ENCODE data around the gene PSMA6.
"Not testable (repeated sequence)": the region's sequence is repeated elsewhere in the genome, so short reads cannot be mapped to it uniquely, and the experiment has no call there.

DNA sequence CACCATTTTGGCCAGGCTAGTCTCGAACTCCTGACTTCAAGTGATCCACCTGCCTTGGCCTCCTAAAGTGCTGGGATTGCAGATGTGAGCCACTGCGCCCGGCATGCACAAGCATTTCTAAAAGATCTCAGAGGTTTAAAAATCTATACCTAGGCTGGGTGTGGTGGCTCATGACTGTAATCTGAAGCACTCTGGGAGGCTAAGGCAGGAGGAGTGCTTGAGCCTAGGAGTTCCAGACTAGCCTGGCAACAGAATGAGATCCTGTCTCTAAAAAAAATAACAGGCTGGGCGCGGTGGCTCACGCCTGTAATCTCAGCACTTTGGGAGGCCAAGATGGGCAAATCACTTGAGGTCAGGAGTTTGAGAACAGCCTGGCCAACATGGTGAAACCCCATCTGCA, 63.1 kb downstream of the PSMA6 start:
- TF ChIP-seq, protein P1, sequence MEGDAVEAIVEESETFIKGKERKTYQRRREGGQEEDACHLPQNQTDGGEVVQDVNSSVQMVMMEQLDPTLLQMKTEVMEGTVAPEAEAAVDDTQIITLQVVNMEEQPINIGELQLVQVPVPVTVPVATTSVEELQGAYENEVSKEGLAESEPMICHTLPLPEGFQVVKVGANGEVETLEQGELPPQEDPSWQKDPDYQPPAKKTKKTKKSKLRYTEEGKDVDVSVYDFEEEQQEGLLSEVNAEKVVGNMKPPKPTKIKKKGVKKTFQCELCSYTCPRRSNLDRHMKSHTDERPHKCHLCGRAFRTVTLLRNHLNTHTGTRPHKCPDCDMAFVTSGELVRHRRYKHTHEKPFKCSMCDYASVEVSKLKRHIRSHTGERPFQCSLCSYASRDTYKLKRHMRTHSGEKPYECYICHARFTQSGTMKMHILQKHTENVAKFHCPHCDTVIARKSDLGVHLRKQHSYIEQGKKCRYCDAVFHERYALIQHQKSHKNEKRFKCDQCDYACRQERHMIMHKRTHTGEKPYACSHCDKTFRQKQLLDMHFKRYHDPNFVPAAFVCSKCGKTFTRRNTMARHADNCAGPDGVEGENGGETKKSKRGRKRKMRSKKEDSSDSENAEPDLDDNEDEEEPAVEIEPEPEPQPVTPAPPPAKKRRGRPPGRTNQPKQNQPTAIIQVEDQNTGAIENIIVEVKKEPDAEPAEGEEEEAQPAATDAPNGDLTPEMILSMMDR (conservative IDR thresholded peaks at IDR 0.05; ENCODE audit: low read depth, low read length): not testable (repeated sequence)
- TF ChIP-seq EZH2 (IDR thresholded peaks at IDR 0.05; ENCODE audit: borderline replicate concordance, low read depth, low read length, poor library complexity, severe bottlenecking): not testable (repeated sequence)
